HG03039 (cell line): ENCODE data around the gene IREB2.
"Not testable (repeated sequence)": the region's sequence is repeated elsewhere in the genome, so short reads cannot be mapped to it uniquely, and the experiment has no call there.

Source experiments
- ATAC-seq: cut with Tn5 transposase; IDR thresholded peaks from one replicate; pipeline ENCODE4 v1.9.1; 2021; ENCODE audit warnings: mild to moderate bottlenecking, moderate library complexity; ENCODE audit not compliant: unreplicated experiment

The IREB2 gene

DNA sequence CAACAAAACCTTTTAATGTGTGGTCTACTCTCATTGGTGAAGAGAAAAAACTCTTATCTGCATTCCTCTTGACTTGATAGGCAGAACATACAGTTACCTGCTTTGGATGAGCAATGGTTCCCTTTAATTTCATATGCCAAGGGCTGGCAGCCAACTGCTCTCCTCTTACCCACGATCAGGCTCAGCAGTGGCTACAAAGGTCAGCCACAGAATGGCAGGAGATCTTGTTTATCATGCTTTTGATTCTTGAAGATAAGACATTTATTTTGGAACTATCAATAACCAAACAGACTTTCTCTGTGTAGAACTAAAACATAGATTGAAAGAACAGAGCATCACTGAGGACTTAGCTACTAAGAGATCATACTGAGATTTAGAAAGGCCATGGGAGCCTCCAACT is 6.1 kb upstream of the IREB2 start:
- ATAC-seq, result no peak

DNA sequence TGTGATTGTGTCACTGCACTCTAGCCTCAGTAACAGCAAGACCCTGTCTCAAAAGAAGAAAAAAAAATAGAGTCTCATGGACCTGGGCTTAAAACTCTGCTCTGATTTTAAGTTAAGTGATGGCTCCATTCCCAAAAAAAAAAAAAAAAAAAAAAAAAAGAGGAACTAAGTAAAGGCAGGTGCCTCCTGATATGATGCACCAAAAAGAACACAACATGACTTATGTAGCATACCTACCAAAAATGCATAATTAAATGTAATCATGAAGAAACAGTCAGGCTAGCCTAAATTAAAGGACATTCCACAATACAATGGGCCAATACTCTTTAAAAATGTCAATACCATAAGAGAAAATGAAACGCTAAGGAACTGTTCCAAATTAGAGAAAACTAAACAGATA is 5.4 kb upstream of the IREB2 start:
- ATAC-seq, result no peak

- ATAC-seq, result no peak
Measured at GRCh38 chr15:78434134-78434533, 3.9 kb upstream of the IREB2 start.

- ATAC-seq, result not testable (repeated sequence)
Measured at GRCh38 chr15:78434711-78435110, 3.3 kb upstream of the IREB2 start.

DNA sequence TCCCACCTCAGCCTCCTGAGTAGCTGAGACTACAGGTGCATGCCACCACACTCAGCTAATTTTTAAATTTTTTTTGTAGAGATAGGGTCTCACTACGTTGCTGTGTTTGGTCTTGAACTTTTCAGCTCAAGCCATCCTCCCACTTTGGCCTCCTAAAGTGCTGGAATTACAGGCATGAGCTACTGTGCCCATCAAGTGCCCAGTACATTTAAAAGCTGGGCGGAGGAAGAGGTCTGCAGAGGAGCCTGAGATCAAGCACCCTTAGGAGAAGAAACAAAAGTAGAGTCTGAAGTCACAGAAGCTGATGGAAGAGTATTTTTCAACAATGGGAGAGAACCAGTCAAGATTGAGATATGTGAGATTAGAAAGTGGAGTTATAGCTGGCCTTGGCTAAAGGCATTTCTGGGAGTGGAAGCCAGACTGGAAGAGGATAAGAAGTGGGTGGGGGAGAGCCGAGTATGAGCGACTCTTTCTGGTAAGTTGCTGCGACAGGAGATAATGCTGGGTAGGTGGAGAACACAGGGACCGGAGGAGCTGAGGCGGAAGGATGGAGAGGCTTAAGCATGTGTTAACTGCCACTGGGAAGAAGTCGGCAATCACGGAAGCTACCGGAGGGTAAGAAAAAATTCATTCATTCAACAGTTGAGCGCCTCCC is 782 bp upstream of the IREB2 start:
- no peak for ATAC-seq

- peak; percentile 22 for ATAC-seq
Measured at GRCh38 chr15:78438619-78439285, 736 bp downstream of the IREB2 start.

DNA sequence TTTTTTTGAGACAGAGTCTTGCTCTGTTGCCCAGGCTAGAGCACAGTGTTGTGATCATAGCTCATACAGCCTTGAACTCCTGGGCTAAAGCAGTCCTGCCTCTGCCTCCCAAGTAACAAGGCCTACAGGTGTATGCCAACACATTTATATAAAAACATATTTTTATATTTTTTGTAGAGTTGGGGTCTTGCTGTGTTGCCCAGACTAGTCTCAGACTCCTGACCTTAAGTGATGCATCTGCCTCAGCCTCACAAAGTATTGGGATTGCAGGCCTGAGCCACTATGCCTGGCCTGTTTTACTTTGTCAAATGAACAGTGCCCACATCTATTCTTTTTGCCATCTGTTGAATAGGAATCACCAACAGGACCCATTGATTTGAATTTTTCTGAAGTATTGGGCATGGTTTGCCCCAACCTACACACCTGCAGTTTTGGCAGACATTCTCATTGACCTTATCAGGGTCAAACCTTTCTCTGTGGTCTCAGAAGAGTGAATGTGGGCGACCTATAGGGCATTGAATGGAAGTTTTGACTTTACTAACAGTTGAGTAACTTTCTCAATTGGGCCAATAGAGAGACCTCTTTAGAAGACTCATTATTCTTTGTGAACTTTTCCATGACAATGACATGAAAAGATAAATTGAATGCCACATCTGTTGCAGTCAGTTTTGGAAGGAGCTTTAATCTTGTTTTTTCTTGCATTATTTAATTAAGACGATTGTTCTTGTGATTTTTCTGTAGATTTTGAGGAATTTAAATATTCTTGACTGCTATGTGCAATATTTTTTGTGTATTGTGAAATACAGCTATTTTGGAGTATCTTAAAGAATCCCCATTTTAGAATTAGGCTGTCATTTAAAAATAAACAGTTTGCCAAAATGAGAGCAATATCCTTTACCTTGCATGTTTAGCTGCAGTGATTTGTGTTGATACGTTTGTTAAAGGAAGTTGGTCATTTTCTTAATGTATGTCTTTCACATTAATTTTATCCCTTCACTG is 2.7 kb downstream of the IREB2 start:
- no peak for ATAC-seq

DNA sequence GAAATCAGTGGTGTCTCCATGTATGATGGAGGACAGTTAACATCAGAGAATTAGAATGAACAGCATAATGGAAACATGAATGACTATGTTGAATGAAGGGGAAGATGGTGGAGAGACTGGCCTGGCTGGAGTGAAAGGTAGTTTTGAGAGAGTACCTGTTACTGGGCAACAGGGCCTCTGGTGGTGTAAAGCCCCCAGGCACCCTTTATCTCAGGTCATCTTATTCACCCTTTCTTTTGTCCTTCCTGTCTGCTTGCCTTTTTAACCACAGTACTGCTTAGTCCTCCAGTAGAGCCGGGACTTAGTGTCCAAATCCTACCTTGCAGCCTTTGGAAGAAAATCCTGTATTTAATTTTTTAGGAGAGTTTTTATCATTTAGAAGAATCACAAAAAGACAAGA is 6.2 kb downstream of the IREB2 start:
- ATAC-seq, result no peak

DNA sequence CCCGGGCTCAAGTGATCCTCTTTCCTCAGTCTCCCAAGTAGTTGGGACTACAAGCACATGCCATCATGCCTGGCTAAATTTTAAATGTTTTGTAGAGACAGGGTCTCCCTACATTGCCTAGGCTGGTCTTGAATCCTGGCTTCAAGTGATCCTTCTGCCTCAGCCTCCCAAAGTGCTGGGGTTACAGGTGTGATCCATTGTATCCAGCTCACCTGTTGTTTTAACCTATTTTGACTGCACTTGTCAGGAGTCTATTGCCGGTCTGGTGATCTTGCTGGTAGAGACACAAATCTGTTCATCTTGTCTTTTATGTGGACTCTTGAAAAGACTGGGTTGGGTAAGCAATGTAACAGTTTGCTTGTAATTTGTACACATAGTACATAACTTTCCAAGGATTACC is 7.9 kb downstream of the IREB2 start:
- ATAC-seq, result no peak

- ATAC-seq, result no peak
Measured at GRCh38 chr15:78446551-78446950, 8.5 kb downstream of the IREB2 start.

GRCh38 chr15:78448441-78449219 is 10.6 kb downstream of the IREB2 start:
- no peak for ATAC-seq

GRCh38 chr15:78449220-78449999 is 11.4 kb downstream of the IREB2 start:
- no peak for ATAC-seq

DNA sequence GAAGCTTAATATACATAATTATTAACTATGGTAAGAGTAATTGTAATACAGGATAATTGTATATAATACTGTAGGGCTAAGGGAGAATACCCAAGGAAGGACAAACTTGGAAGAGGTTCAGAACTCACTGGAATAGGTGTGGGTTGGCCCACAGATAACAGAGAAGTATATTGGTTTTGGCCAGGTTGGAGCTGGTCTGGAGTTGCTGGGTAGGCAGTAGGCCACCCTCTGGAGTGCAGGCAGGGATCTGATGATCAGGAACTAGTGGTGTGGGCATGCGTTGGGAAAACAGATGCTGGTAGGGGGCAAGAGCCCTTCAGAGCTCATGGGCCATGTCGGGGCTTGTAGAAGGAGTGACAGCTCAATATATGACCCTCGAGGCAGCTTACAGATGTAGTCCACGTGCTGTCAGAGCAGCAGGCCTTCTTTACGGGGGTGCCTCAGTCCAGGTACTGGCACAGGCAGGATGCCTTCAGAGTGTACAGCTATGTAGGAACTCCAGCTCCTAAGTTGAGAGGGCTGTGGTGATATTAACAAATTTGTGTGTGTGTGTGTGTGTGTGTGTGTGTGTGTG is 12.4 kb downstream of the IREB2 start:
- ATAC-seq, result no peak

DNA sequence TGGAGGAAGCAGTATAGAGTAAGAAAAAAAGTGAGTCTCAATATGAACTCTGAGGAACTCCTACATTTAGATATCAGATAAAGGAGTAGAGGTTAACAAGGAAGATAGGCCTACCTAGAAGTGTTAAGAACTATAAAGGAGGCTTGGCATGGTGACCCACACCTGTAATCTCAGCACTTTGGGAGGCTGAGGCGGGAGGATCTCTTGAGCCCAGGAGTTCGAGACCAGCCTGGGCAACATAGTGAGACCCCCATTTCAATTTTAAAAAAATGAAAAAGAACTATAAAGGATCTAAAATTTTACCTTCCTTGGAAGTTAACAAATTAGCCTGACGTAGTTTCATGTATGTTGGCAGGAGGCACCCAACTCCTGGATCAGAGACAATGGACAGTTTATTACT is 14.5 kb downstream of the IREB2 start:
- ATAC-seq, result no peak

- ATAC-seq, result no peak
Measured at GRCh38 chr15:78453447-78453846, 15.4 kb downstream of the IREB2 start.

- no peak for ATAC-seq
Measured at GRCh38 chr15:78454992-78455391, 17.0 kb downstream of the IREB2 start.

DNA sequence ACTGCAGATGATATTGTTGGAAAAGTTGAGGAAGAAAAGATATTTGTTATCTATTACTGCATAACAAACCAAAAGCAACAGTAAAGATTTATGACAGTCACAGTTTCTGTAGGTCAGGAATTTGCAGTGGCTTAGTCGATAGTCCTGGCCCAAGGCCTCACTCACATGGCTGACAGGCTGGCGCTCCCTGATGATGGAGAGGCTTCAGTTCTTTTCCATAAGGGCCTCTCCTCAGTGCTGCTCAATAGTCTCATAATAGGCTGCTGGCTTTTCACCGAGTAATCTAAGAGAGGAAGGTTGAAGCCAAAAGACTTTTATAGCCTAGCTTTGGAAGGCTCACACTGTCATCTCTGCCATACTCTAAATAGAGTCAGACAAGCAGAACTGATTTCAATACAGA is 17.7 kb downstream of the IREB2 start:
- no peak for ATAC-seq

GRCh38 chr15:78456426-78456825 is 18.4 kb downstream of the IREB2 start:
- no peak for ATAC-seq

DNA sequence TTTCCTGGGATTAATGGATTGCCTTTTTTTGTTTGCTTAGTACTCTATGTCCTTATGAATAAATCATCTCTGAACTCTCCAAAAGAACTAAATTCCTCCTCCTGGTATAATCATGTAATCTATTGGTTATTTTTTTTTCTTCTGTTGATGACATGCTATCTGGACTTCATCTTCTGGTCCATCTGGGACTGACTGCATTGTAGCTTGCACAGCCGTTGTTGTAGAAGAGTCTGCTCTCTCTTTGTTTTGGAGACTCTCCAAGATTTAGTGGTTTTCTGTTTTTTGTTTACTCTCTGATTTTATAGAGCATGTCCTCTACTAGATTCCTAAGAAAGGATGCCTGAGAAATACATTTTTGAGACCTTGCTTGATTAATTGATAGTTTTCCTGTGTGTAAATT is 19.1 kb downstream of the IREB2 start:
- ATAC-seq, result no peak

DNA sequence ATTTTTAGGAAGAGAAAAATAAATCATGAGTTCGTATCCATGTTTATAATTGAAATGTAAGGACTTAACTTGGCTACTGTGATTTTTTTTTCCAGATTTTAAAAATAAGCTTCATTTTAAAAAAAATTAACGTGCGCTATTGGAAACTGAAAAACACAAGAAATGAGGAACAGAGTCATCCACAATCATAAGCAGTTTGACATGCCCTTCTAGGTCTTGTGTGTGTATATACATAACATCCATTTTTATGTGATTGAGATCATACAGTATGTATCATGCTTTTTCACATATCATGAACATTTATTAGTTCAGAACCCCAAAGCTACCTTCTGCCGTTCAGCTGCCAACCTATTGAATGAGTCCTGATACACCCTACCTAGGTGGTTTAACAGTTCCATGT is 22.7 kb downstream of the IREB2 start:
- no peak for ATAC-seq
